Measurements from ENCODE around the gene RIPOR2. TPM values are rescaled to one million over a fixed set of nuclear protein-coding genes. Genes with fewer than 3 reads are reported as not detected.

The RIPOR2 gene
- total RNA-seq, 1 donor from 2014 or later, result 49.0 TPM

DNA sequence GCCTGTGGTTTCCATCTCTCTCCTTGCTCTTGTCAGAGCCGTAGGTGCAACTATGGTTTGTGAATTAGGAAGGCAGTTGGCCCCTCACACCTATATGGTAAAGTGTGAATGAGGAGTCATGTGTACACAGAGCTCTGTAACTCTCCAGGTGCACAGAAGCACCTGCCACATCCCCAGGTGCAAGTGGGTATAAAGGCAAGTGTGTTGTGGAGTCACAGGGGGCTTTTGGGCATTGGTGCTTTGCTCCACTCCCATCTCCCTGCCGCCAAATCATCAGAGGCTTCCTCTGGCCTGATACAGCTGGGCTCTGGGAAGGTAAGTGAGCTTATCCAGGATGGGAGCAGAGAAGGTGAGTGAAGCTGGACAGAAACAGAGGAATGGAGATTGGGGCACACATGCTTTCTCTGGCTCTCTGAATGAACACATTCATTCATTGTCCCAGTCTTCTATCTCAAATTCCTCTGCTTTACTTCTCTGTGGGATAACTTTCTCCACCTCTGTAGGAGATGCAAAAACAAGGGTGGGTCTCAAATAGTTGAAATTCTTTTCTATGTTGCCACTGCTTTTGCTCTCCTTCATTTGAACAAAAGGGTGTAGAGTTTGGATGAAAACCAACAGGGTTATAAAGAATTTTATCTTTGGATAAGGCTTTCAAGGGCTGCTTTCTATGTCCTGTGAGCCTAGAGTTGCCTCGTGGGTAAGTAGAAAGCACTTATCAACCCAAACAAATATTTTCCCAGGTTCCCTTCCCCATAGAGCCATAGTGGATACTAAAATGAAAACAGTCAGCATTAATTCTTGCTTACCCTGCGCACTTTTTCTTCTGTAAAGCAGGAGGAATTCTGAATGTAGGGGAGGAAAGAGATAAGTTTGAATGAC is 45.0 kb upstream of the RIPOR2 start:
- Histone ChIP-seq H3K4me3 (no peak overlapping the region), H3K27me3 (no peaks in the 10 kb centered on the region), H3K36me3 (no peaks in the 10 kb centered on the region), H3K27ac (no peak overlapping the region), H3K4me1 (no peaks in the 10 kb centered on the region), H3K9me3 (no peaks in the 10 kb centered on the region)
- intact Hi-C loops (cut with DNase I), result no loop called here
- TF ChIP-seq, protein P1, sequence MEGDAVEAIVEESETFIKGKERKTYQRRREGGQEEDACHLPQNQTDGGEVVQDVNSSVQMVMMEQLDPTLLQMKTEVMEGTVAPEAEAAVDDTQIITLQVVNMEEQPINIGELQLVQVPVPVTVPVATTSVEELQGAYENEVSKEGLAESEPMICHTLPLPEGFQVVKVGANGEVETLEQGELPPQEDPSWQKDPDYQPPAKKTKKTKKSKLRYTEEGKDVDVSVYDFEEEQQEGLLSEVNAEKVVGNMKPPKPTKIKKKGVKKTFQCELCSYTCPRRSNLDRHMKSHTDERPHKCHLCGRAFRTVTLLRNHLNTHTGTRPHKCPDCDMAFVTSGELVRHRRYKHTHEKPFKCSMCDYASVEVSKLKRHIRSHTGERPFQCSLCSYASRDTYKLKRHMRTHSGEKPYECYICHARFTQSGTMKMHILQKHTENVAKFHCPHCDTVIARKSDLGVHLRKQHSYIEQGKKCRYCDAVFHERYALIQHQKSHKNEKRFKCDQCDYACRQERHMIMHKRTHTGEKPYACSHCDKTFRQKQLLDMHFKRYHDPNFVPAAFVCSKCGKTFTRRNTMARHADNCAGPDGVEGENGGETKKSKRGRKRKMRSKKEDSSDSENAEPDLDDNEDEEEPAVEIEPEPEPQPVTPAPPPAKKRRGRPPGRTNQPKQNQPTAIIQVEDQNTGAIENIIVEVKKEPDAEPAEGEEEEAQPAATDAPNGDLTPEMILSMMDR (IDR thresholded peaks at IDR 0.05), result no peak
- DNase-seq (ENCODE audit: low spot score in 2 of 2), result no peak

DNA sequence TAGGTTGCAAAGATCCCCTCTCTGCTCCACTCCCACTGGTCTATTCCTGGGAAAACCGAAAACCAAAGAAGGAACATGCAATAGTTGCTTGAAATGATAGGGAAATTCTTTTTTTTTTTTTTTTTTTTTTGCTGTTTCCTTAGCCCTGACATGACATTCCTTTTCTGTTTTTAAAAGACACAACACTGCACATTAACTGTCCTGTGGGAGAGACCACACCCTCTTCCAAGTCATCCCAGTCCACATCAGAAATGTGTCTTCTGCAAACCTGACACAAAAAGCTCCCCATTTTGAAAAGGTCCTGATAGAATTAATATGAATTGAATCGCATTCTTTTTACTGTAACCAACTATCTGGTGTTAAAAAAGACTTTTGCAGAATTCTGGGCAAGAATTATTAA is 43.4 kb upstream of the RIPOR2 start:
- TF ChIP-seq, protein P1 (IDR thresholded peaks at IDR 0.05), result no peak
- H3K4me1 ChIP-seq, result no peaks in the 10 kb centered on the region
- no peak overlapping the region for H3K4me3 ChIP-seq
- H3K9me3 ChIP-seq, result no peaks in the 10 kb centered on the region
- no peak overlapping the region for H3K27ac ChIP-seq
- no peaks in the 10 kb centered on the region for H3K27me3 ChIP-seq
- H3K36me3 ChIP-seq, result no peaks in the 10 kb centered on the region
- intact Hi-C loops (cut with DNase I), result no loop called here
- DNase-seq (ENCODE audit: low spot score in 2 of 2), result no peak

GRCh38 chr6:24974182-24975171 is 38.7 kb upstream of the RIPOR2 start:
- intact Hi-C loops (cut with DNase I), result no loop called here
- H3K4me1 ChIP-seq, result no peaks in the 10 kb centered on the region
- H3K36me3 ChIP-seq, result no peaks in the 10 kb centered on the region
- H3K9me3 ChIP-seq, result no peaks in the 10 kb centered on the region
- H3K27ac ChIP-seq, result no peak overlapping the region
- H3K4me3 ChIP-seq, result no peak overlapping the region
- no peaks in the 10 kb centered on the region for H3K27me3 ChIP-seq
- no peak for DNase-seq (ENCODE audit: low spot score in 2 of 2)
- TF ChIP-seq, protein P1 (IDR thresholded peaks at IDR 0.05), result no peak

GRCh38 chr6:24972311-24972958 is 36.7 kb upstream of the RIPOR2 start:
- TF ChIP-seq, protein P1 (IDR thresholded peaks at IDR 0.05), result no peak
- no peaks in the 10 kb centered on the region for H3K4me1 ChIP-seq
- no peak for DNase-seq (ENCODE audit: low spot score in 2 of 2)
- intact Hi-C loops (cut with DNase I), result no loop called here
- H3K27ac ChIP-seq, result no peak overlapping the region
- H3K9me3 ChIP-seq, result no peaks in the 10 kb centered on the region
- H3K27me3 ChIP-seq, result no peaks in the 10 kb centered on the region
- H3K4me3 ChIP-seq, result no peak overlapping the region
- no peaks in the 10 kb centered on the region for H3K36me3 ChIP-seq

DNA sequence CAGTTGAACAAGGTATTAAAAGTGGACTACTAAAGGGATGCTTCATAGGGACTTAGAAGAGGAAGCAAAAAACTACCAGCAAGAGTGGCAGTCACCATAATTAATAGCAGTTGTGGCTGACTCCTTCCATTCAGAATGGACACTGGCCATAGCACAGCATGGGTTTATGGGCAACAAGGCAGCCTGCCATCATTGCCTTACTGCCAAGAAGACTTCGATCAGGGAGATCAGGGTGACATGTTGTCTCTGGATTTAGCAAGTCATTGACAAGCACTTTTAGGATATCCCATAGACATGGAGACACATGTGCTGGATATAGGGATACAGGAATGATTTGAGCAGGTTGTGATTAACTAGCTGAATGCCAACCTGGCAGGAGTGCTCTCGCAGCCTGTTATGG is 35.3 kb upstream of the RIPOR2 start:
- Histone ChIP-seq H3K27me3 (no peaks in the 10 kb centered on the region), H3K4me3 (no peak overlapping the region), H3K36me3 (no peaks in the 10 kb centered on the region), H3K27ac (no peak overlapping the region), H3K4me1 (no peaks in the 10 kb centered on the region), H3K9me3 (no peaks in the 10 kb centered on the region)
- no peak for DNase-seq (ENCODE audit: low spot score in 2 of 2)
- TF ChIP-seq, protein P1 (IDR thresholded peaks at IDR 0.05), result no peak
- intact Hi-C loops (cut with DNase I), result no loop called here

Measured in ascending aorta (tissue), 2 donors.